HG03108 (cell line): ENCODE data around the gene CAMKK1.
A peak's percentile ranks its signal among the peaks of the same experiment; 100 is the strongest.

Experiments
- ATAC-seq: cut with Tn5 transposase; IDR thresholded peaks from one replicate; pipeline ENCODE4 v1.9.1; 2021; ENCODE audit warnings: moderate library complexity; ENCODE audit not compliant: unreplicated experiment

Gene CAMKK1

GRCh38 chr17:3893003-3893719 lies at the start of gene CAMKK1:
TSS of gene CAMKK1 (minus strand) at chr17:3893053. CDS start at chr17:3885687, 7,366 bp downstream.
- peak; percentile 86 for ATAC-seq

- ATAC-seq: no peak
Observed at GRCh38 chr17:3940965-3941698, 48.3 kb upstream of the CAMKK1 start.

- ATAC-seq: no peak
Observed at GRCh38 chr17:3937359-3937758, 44.5 kb upstream of the CAMKK1 start.

GRCh38 chr17:3935825-3936355 lies 43.0 kb upstream of the CAMKK1 start:
- no peak for ATAC-seq

- no peak for ATAC-seq
Observed at GRCh38 chr17:3935140-3935542, 42.3 kb upstream of the CAMKK1 start.

GRCh38 chr17:3929764-3930163 lies 36.9 kb upstream of the CAMKK1 start:
- no peak for ATAC-seq

GRCh38 chr17:3929181-3929580 lies 36.3 kb upstream of the CAMKK1 start:
- no peak for ATAC-seq

GRCh38 chr17:3928406-3928805 lies 35.6 kb upstream of the CAMKK1 start:
- ATAC-seq: no peak

- ATAC-seq: no peak
Observed at GRCh38 chr17:3927628-3928340, 34.9 kb upstream of the CAMKK1 start.

GRCh38 chr17:3926860-3927627 lies 34.2 kb upstream of the CAMKK1 start:
- ATAC-seq: no peak

- ATAC-seq: no peak
Observed at GRCh38 chr17:3925684-3926485, 33.0 kb upstream of the CAMKK1 start.

GRCh38 chr17:3924512-3925350 lies 31.9 kb upstream of the CAMKK1 start:
- ATAC-seq: no peak

- ATAC-seq: no peak
Observed at GRCh38 chr17:3923466-3924190, 30.8 kb upstream of the CAMKK1 start.

GRCh38 chr17:3922765-3923164 lies 29.9 kb upstream of the CAMKK1 start:
- no peak for ATAC-seq

- ATAC-seq: no peak
Observed at GRCh38 chr17:3921502-3922319, 28.9 kb upstream of the CAMKK1 start.

GRCh38 chr17:3921006-3921405 lies 28.2 kb upstream of the CAMKK1 start:
- ATAC-seq: no peak

GRCh38 chr17:3919123-3919624 lies 26.3 kb upstream of the CAMKK1 start:
- no peak for ATAC-seq
